ENCODE results near the gene CROCC.
"Not testable (repeated sequence)": the region's sequence is repeated elsewhere in the genome, so short reads cannot be mapped to it uniquely, and the experiment has no call there.

DNA sequence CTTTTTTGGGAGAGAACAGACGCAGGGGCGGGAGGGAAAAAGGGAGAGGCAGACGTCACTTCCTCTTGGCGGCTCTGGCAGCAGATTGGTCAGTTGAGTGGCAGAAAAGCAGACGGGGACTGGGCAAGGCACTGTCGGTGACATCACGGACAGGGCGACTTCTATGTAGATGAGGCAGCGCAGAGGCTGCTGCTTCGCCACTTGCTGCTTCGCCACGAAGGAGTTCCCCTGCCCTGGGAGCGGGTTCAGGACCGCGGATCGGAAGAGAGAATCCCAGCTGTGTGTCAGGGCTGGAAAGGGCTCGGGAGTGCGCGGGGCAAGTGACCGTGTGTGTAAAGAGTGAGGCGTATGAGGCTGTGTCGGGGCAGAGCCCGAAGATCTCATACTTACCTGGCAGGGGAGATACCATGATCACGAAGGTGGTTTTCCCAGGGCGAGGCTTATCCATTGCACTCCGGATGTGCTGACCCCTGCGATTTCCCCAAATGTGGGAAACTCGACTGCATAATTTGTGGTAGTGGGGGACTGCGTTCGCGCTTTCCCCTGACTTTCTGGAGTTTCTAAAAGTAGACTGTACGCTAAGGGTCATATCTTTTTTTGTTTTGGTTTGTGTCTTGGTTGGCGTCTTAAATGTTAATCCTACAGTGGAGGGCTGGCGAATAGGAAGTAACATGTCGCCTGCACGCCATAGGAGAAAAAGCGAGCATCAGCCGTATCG is 26.0 kb upstream of the CROCC start, which contains the start of gene RNU1-2:
- TF ChIP-seq POLR2A (IDR thresholded peaks at IDR 0.05; ENCODE audit: low read depth, low read length) (peak; percentile 91), TAF1 (IDR thresholded peaks at IDR 0.05; ENCODE audit: low read depth, low read length) (peak; percentile 39; the same call in 1 of the 2 replicates), POLR2AphosphoS5 (IDR thresholded peaks at IDR 0.05; ENCODE audit: low read depth, low read length) (peak; percentile 95)
- TF ChIP-seq SPI1 (IDR thresholded peaks at IDR 0.05; ENCODE audit: low read depth, low read length), result not testable (repeated sequence)
